GM21619 (cell line): ENCODE results near the gene REXO5.
"Not testable (repeated sequence)": the region's sequence is repeated elsewhere in the genome, so short reads cannot be mapped to it uniquely, and the experiment has no call there.

Experiments
- ATAC-seq: cut with Tn5 transposase; IDR thresholded peaks from one replicate; pipeline ENCODE4 v1.9.1; 2021; ENCODE audit not compliant: unreplicated experiment

Gene REXO5

DNA sequence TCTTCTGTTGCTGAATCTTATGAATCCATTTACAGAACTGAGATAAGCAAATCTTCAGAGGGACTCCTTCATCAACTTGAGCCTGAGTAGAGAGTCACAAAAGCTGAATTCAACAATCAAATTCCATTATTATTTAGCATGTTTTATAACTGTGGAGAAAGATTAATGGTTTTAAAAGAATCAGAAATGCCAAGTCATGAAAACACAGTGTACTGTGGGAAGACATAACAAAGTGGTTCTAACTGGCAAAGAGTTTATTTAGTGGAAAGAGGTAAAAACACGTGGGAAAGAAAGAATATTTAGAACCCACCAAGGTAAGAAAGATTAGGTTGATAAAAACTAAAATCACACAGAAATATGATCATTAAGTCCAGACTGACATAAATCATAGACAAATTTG is 5.0 kb upstream of the REXO5 start:
- ATAC-seq, result no peak

DNA sequence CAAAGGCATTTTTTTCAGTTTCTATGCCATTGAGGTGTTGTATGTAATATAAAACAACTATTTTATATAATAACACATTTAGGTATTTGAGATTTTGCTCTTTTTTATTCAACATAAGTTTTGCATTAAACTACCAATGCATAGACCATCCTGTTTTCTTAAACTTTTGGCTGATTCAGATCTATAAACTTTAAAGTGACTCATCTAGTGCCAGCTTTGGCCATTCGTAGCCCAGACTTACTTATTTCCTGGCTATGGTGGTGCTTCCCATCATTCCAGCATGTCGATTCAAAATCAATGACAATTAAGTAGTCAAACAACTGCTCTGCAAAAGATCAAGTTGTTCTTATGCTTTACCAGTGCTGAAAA is 3.2 kb upstream of the REXO5 start:
- ATAC-seq, result no peak

GRCh38 chr16:20803561-20804214 is 2.6 kb upstream of the REXO5 start:
- ATAC-seq, result no peak

- ATAC-seq, result not testable (repeated sequence)
These were observed 601 bp upstream of the REXO5 start for GRCh38 chr16:20805684-20806167.

GRCh38 chr16:20807862-20808261 is 1.5 kb downstream of the REXO5 start:
- no peak for ATAC-seq

GRCh38 chr16:20811889-20812439 is 5.6 kb downstream of the REXO5 start:
- no peak for ATAC-seq

DNA sequence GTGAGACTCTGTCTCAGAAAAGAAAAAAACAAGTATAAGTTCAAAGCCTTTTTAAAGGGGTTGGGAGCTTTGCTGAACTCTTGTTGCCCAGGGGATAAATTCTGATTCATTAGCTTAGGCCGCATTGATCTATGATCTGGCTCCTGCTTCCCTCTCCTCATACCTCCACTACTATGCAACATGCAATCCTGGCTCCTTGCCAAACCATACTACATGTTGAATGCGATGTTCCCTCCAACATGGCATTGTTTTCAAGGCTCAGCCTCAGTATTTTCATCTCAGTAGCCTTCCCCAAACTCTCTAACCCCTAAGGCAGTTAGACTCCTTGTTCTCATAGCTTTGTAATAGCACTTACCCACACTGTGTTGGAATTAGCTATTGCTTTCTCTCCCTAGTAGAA is 6.2 kb downstream of the REXO5 start:
- no peak for ATAC-seq

- no peak for ATAC-seq
These were observed 8.5 kb downstream of the REXO5 start for GRCh38 chr16:20814784-20815183.

DNA sequence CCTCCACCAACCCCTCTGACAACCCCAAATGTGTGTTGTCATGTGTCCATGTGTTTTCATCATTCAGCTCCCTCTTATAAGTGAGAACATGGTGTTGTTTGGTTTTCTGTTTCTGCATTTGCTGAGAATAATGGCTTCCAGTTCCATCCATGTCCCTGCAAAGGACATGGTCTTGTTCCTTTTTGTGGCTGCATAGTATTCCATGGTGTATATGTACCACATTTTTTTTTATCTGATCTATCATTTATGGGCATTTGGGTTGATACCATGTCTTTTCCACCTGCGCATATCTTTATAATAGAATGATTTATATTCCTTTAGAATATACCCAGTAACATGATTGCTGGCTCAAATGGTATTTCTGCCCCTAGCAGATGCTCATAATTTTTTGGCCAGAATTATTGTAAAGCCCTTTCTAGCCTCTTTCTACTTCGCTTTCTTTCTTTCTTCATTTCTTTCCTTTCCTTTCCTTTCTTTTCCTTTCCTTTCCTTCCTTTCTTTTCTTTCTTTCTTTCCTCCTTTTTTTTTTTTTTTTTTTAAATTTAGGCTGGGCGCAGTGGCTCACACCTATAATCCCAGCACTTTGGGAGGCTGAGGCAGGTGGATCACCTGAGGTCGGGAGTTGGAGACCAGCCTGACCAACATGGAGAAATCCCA is 12.7 kb downstream of the REXO5 start:
- no peak for ATAC-seq

DNA sequence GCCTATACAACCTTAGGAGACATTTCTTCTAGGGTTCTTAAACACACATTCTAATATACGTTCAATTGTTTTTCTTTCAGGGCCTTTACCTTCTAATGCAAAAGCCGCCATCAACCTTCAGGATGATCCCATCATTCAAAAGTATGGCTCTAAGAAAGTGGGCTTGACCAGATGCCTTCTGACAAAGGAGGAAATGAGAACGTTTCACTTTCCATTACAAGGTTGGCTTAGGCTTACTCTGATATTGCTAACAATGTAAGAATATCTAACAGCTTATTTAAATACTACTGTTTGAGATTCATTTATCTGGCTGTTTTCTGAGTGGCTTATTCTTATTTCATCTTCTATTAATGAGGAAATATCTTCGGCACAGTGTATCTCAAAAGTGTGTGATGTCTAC is 15.4 kb downstream of the REXO5 start:
- no peak for ATAC-seq

DNA sequence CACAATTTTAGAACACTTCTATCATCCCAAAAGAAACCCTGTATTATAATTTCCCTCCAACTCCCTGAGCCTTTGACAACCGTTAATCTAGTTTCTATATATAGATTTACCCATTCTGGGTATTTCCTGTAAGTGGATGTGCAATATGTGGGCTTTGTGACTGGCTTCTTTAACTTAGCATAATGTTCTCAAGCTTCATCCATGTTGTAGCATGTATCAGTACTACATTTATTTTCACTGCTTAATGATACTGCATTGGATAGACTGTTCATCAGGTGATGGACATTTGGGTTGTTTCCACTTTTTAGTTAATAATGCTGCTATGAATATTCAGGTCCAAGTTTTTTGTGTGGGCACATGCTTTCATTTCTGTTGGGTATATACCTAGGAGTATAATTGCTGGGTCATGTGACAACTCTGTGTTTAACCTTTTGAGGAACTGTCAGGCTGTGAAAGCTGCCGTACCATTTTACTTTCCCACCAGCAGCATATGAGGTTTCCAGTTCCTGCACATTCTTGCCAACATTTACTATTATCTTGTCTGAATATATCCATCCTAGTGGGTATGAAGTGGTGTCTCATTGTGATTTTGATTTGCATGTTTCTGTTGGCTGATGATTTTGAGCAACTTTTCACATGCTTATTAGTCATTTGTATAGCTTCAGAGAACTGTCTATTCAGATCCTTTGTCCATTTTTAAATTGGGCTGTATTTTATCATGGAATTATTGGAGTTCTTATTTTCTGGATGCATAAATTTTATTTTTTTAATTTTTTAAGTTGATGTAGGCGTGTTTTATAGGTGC is 16.4 kb downstream of the REXO5 start:
- no peak for ATAC-seq

- ATAC-seq, result no peak
These were observed 19.8 kb downstream of the REXO5 start for GRCh38 chr16:20826039-20826566.

DNA sequence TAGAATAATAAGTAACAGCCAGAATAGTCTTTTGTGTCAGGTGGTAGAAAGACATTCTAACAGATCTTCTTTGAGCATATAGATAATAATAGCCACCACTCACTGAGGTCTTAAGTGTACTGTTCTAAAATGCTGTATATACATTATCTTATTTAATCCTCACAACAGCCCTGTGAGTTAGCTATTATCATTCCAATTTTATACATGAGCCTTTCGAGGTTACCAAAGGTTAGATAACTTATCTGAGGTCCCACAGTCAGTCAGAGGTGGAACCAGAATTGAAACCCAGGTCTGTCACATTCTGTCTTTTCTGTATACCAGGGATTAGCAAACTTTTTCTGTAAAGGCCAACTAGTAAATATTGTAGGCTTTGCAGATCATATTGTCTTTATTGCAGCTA is 23.2 kb downstream of the REXO5 start:
- no peak for ATAC-seq

GRCh38 chr16:20830372-20830771 is 24.0 kb downstream of the REXO5 start:
- ATAC-seq, result no peak

- ATAC-seq, result no peak
These were observed 26.8 kb downstream of the REXO5 start for GRCh38 chr16:20833086-20833485.

DNA sequence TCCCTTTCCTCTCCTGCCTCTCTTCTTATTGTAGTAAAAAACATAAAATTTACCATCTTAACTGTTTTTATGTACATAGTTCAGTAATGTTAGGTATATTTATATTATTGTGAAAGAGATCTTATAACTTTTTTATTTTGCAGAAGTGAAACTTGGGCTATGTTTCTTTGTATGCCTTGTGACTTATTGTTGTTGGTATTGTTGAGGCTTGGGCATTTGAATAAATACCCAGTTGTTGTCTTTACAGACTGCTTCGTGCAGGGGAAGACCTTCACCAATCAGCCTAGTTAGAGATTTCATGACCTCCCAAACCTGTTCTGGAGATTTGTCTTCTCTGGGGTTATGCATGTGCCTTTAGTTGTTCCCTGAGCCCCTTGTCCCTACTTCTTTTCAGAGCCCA is 31.9 kb downstream of the REXO5 start:
- ATAC-seq, result no peak

- no peak for ATAC-seq
These were observed 33.2 kb downstream of the REXO5 start for GRCh38 chr16:20839504-20839903.

DNA sequence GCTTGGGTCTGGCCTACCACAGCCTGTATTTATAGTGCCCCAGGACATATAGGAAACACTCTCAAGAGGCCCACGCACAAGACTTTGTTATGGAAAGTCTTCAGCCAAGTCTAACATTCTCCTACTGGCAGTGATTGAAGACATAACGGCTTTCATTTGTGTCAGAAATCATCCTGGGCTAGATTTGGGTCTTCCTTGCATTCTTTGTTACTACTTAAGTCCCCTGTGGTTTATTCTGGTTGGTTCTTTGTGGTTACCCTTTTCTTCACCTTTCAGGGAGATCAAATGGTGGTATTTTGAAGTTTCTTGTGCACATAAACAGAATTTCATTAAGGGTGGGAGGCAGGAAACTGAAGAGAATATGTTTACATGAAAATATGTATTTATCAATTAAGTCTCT is 37.7 kb downstream of the REXO5 start:
- no peak for ATAC-seq

GRCh38 chr16:20844588-20844987 is 38.3 kb downstream of the REXO5 start:
- no peak for ATAC-seq

- no peak for ATAC-seq
These were observed 39.7 kb downstream of the REXO5 start for GRCh38 chr16:20846030-20846429.

GRCh38 chr16:20846551-20846950 is 40.2 kb downstream of the REXO5 start:
- ATAC-seq, result no peak
